H1 (cell line): ENCODE results near the gene NSL1. TPM values are rescaled to one million over a fixed set of nuclear protein-coding genes. Genes with fewer than 3 reads are reported as not detected.

ENCODE experiments used
- CTCF ChIA-PET: fragments of 300-600 bp; sonication (Branson Sonifier 250); formaldehyde crosslinking; loops from one replicate; lab custom pipeline; 2021; ENCODE audit not compliant: partially characterized antibody; lab: Charles Lee
- POLR2A ChIA-PET: fragments of 300-600 bp; sonication (Branson Sonifier 250); formaldehyde crosslinking; loops from one replicate; lab custom pipeline; 2021; ENCODE audit warnings: inconsistent platforms; ENCODE audit not compliant: partially characterized antibody; lab: Charles Lee
- DNase-seq, 2 experiments: peaks; one replicate each; pipeline versions ENCODE4 v3.0.0 to v3.0.0-alpha.2; 2010 to 2022; ENCODE audit warnings: low spot score in 2 of 2, low read depth in 1 of 2, mixed read lengths in 1 of 2
- FAIRE-seq: peaks from 2 replicates; lab custom pipeline; 2011; peaks lifted over from hg19 to GRCh38; lab: Jason Lieb, UNC
- H2AFZ ChIP-seq: 2 replicates; pipeline ENCODE4 v1.8.1; 2012; ENCODE audit warnings: low read length, inconsistent platforms
- H2AK5ac ChIP-seq: 2 replicates; pipeline ENCODE4 v1.6.1; 2013; ENCODE audit warnings: low read depth, low read length
- H2BK120ac ChIP-seq: replicated peaks from 2 replicates; pipeline ENCODE3; 2013; ENCODE audit warnings: low read depth, low read length, inconsistent platforms
- H2BK12ac ChIP-seq: 2 replicates; pipeline ENCODE4 v1.6.1; 2013; ENCODE audit warnings: low read depth, low read length
- H2BK15ac ChIP-seq: 2 replicates; pipeline ENCODE4 v1.6.1; 2013; ENCODE audit warnings: low read length
- H2BK20ac ChIP-seq: 2 replicates; pipeline ENCODE4 v1.6.1; 2013; ENCODE audit warnings: low read length
- H2BK5ac ChIP-seq: 2 replicates; pipeline ENCODE4 v1.6.1; 2013; ENCODE audit warnings: low read depth, low read length
- H3K14ac ChIP-seq: 2 replicates; pipeline ENCODE4 v1.6.1; 2013; ENCODE audit warnings: inconsistent platforms; ENCODE audit not compliant: insufficient read length
- H3K18ac ChIP-seq: 2 replicates; pipeline ENCODE4 v1.6.1; 2013; ENCODE audit warnings: low read length; ENCODE audit errors: extremely low read depth
- H3K23ac ChIP-seq: 2 replicates; pipeline ENCODE4 v1.6.1; 2013; ENCODE audit warnings: inconsistent platforms; ENCODE audit not compliant: insufficient read length
- H3K23me2 ChIP-seq: 2 replicates; pipeline ENCODE4 v1.6.1; 2013; ENCODE audit warnings: low read depth, low read length
- H3K27ac ChIP-seq: 2 replicates; pipeline ENCODE4 v1.6.1; 2011; ENCODE audit warnings: low read depth, low read length, inconsistent platforms
- H3K27me3 ChIP-seq, 4 experiments: replicated peaks in 1 of 4; 1 replicate in 1 of 4; 2 replicates in 3 of 4; pipeline versions ENCODE4 v1.6.1 to v1.8.1; 2011 to 2013; ENCODE audit warnings: low read length in 3 of 4, mild to moderate bottlenecking in 3 of 4, inconsistent platforms in 2 of 4, mixed read lengths in 2 of 4, moderate library complexity in 1 of 4; ENCODE audit not compliant: control insufficient read depth in 3 of 4, insufficient read depth in 3 of 4; ENCODE audit errors: extremely low read depth in 1 of 4
- H3K36me3 ChIP-seq, 4 experiments: 2 replicates each; pipeline versions ENCODE4 v1.6.1 to v1.8.1; 2011 to 2013; ENCODE audit warnings: mild to moderate bottlenecking in 4 of 4, low read length in 3 of 4, moderate library complexity in 2 of 4, control low read depth in 1 of 4, inconsistent platforms in 1 of 4; ENCODE audit not compliant: insufficient read depth in 4 of 4, control insufficient read depth in 2 of 4
- H3K4ac ChIP-seq: replicated peaks from 2 replicates; pipeline ENCODE3; 2013; ENCODE audit warnings: low read length, low read depth, mixed read lengths, inconsistent platforms; ENCODE audit not compliant: insufficient read length
- H3K4me1 ChIP-seq, 4 experiments: replicated peaks in 1 of 4; 1 replicate in 1 of 4; 2 replicates in 3 of 4; pipeline versions ENCODE4 v1.6.1 to v1.8.1; 2011 to 2013; ENCODE audit warnings: low read length in 3 of 4, inconsistent platforms in 2 of 4, mixed read lengths in 1 of 4; ENCODE audit not compliant: insufficient read depth in 4 of 4, control insufficient read depth in 3 of 4
- H3K4me2 ChIP-seq, 2 experiments: 2 replicates each; pipeline versions ENCODE4 v1.6.1 to v1.8.1; 2011 to 2013; ENCODE audit warnings: low read depth in 2 of 2, low read length in 2 of 2, control low read depth in 1 of 2, inconsistent platforms in 1 of 2, mild to moderate bottlenecking in 1 of 2; ENCODE audit not compliant: insufficient read depth in 1 of 2
- H3K4me3 ChIP-seq, 4 experiments: fragments of 200-600, 300-600 bp in 1 of 4; sonication (generic), shearing (Covaris generic), sonication (Bioruptor Twin) in 1 of 4; 2 replicates each; pipeline versions ENCODE4 v1.5.1 to v1.8.1; 2011 to 2016; ENCODE audit warnings: low read length in 4 of 4, low read depth in 3 of 4, control low read depth in 2 of 4, inconsistent platforms in 2 of 4, mild to moderate bottlenecking in 2 of 4, mixed read lengths in 1 of 4, moderate library complexity in 1 of 4; ENCODE audit not compliant: insufficient read depth in 2 of 4; ENCODE audit errors: extremely low read depth in 1 of 4
- H3K56ac ChIP-seq: replicated peaks from 2 replicates; pipeline ENCODE3; 2013; ENCODE audit warnings: low read depth, mild to moderate bottlenecking, mixed read lengths, low read length, inconsistent platforms; ENCODE audit not compliant: insufficient read length
- H3K79me1 ChIP-seq: 2 replicates; pipeline ENCODE4 v1.6.1; 2013; ENCODE audit warnings: low read depth, low read length, control low read depth
- H3K79me2 ChIP-seq, 2 experiments: 2 replicates each; pipeline versions ENCODE4 v1.6.1 to v1.8.1; 2012 to 2013; ENCODE audit warnings: low read length in 2 of 2, mild to moderate bottlenecking in 2 of 2, inconsistent platforms in 1 of 2; ENCODE audit not compliant: insufficient read depth in 2 of 2, control insufficient read depth in 1 of 2
- H3K9ac ChIP-seq, 4 experiments: replicated peaks in 1 of 4; 1 replicate in 1 of 4; 2 replicates in 3 of 4; pipeline versions ENCODE4 v1.6.1 to v1.8.1; 2011 to 2013; ENCODE audit warnings: low read depth in 3 of 4, low read length in 3 of 4, control low read depth in 2 of 4, mild to moderate bottlenecking in 2 of 4, moderate library complexity in 2 of 4, inconsistent platforms in 1 of 4; ENCODE audit errors: extremely low read depth in 1 of 4
- H3K9me3 ChIP-seq, 2 experiments: 2 replicates each; pipeline versions ENCODE4 v1.6.1 to v1.8.1; 2012 to 2013; ENCODE audit warnings: mild to moderate bottlenecking in 2 of 2, moderate library complexity in 2 of 2, control low read depth in 1 of 2, inconsistent platforms in 1 of 2, low read depth in 1 of 2, low read length in 1 of 2, mixed read lengths in 1 of 2; ENCODE audit not compliant: insufficient read depth in 2 of 2
- H4K20me1 ChIP-seq, 2 experiments: replicated peaks in 1 of 2; 2 replicates each; pipeline versions ENCODE3 to v1.8.1; 2011 to 2013; ENCODE audit warnings: inconsistent platforms in 2 of 2, low read length in 2 of 2, mild to moderate bottlenecking in 1 of 2; ENCODE audit not compliant: insufficient read depth in 2 of 2, control insufficient read depth in 1 of 2
- H4K5ac ChIP-seq: 2 replicates; pipeline ENCODE4 v1.6.1; 2013; ENCODE audit warnings: low read length, low read depth, mixed read lengths, inconsistent platforms; ENCODE audit not compliant: insufficient read length
- H4K8ac ChIP-seq: 2 replicates; pipeline ENCODE4 v1.8.0; 2013; ENCODE audit warnings: mild to moderate bottlenecking, moderate library complexity, low read length, inconsistent platforms; ENCODE audit not compliant: insufficient read depth; ENCODE audit errors: extremely low read depth
- H4K91ac ChIP-seq: replicated peaks from 2 replicates; pipeline ENCODE3; 2013; ENCODE audit warnings: low read length, mixed read lengths, inconsistent platforms; ENCODE audit not compliant: insufficient read length
- CBX5 ChIP-seq: fragments of 300-800, 300-1000 bp; sonication (generic); IDR thresholded peaks from 2 replicates; pipeline ENCODE4 v1.7.1; 2016; ENCODE audit warnings: antibody characterized with exemption, low read length, low read depth
- CHD1 ChIP-seq: IDR thresholded peaks from 2 replicates; pipeline ENCODE4 v1.6.1; 2012; ENCODE audit warnings: low read depth, low read length, improper control_type of control experiment
- CTBP2 ChIP-seq: IDR thresholded peaks from 2 replicates; pipeline ENCODE4 v1.7.0; 2011; ENCODE audit warnings: borderline replicate concordance, mild to moderate bottlenecking, moderate library complexity, mixed read lengths, low read length; ENCODE audit not compliant: insufficient read depth, insufficient read length
- FOSL1 ChIP-seq: IDR thresholded peaks from 2 replicates; pipeline ENCODE4 v1.6.1; 2011; ENCODE audit warnings: mild to moderate bottlenecking, low read depth, low read length, moderate library complexity; ENCODE audit not compliant: insufficient read depth
- GABPA ChIP-seq: IDR thresholded peaks from 2 replicates; pipeline ENCODE4 v1.6.1; 2011; ENCODE audit warnings: mild to moderate bottlenecking, low read length, moderate library complexity, borderline replicate concordance; ENCODE audit not compliant: insufficient read depth
- MAX ChIP-seq: IDR thresholded peaks from 2 replicates; pipeline ENCODE4 v1.6.1; 2012; ENCODE audit warnings: inconsistent platforms
- SP4 ChIP-seq: IDR thresholded peaks from 2 replicates; pipeline ENCODE4 v1.6.1; 2012; ENCODE audit warnings: low read length, inconsistent platforms
- ZNF274 ChIP-seq: IDR thresholded peaks from 2 replicates; pipeline ENCODE4 v1.7.0; 2012; ENCODE audit warnings: low read length, borderline replicate concordance; ENCODE audit errors: extremely low read depth
- WGBS, 2 experiments: shearing (Covaris generic) in 1 of 2; methylation state at CpG; one replicate each; pipeline versions ENCODE4 v1.1.6 to v1.1.7; 2013 to 2015; ENCODE audit warnings: low lambda C conversion rate in 2 of 2, mixed read lengths in 2 of 2, inconsistent platforms in 1 of 2, low coverage in 1 of 2, missing lambda C conversion rate in 1 of 2; ENCODE audit not compliant: insufficient replicate concordance in 2 of 2, insufficient coverage in 1 of 2, insufficient read length in 1 of 2; ENCODE audit errors: extremely low coverage in 1 of 2, missing lambda C conversion rate in 1 of 2; 5-methylcytosine and 5-hydroxymethylcytosine counted together
- polyA plus RNA-seq, 7 experiments: library from polyadenylated mRNA; depleted of rRNA in 3 of 7; stranded (reverse) in 5 of 7; unstranded in 2 of 7; fragments of >200 nt in 5 of 7; fragments of 200-250 nt in 2 of 7; gene quantifications; 1 replicate in 5 of 7; 2 replicates in 1 of 7; 4 replicates in 1 of 7; pipeline versions ENCODE4 v1.2.1 to v1.2.3, GENCODE V29; 2011 to 2013; ENCODE audit warnings: missing spikeins in 2 of 7, mixed read lengths in 2 of 7
- total RNA-seq: library from RNA; stranded (reverse); fragmentation: NEBNext Ultra II Directional; extraction: Animal tissue kit (Norgen Biotek cat#: 25700); gene quantifications from 2 replicates; pipeline ENCODE4 v1.2.1, GENCODE V29; 2021
- TF ChIP-seq, protein P1 (sequence below): IDR thresholded peaks from 2 replicates; pipeline ENCODE4 v1.6.1; 2012; ENCODE audit warnings: low read length, inconsistent platforms
- TF ChIP-seq, protein P2 (sequence below): IDR thresholded peaks from 2 replicates; pipeline ENCODE4 v1.6.1; 2011; ENCODE audit warnings: low read length, improper control_type of control experiment

NSL1 gene
- total and polyA plus RNA-seq, 2 of the 8 experiments (the other 6 are each of a cell fraction or from before 2014, with no cell fraction given), result 25.4 to 51.7 TPM

- H3K18ac ChIP-seq, result no peak overlapping the region
- no peaks in the 10 kb centered on the region for H3K36me3 ChIP-seq
- TF ChIP-seq FOSL1 (no peak), CTBP2 (no peak), SP4 (no peak), CHD1 (no peak), GABPA (no peak), CBX5 (no peak), MAX (no peak), ZNF274 (no peak)
- TF ChIP-seq, protein P1, sequence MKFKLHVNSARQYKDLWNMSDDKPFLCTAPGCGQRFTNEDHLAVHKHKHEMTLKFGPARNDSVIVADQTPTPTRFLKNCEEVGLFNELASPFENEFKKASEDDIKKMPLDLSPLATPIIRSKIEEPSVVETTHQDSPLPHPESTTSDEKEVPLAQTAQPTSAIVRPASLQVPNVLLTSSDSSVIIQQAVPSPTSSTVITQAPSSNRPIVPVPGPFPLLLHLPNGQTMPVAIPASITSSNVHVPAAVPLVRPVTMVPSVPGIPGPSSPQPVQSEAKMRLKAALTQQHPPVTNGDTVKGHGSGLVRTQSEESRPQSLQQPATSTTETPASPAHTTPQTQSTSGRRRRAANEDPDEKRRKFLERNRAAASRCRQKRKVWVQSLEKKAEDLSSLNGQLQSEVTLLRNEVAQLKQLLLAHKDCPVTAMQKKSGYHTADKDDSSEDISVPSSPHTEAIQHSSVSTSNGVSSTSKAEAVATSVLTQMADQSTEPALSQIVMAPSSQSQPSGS, result no peak
- TF ChIP-seq, protein P2, sequence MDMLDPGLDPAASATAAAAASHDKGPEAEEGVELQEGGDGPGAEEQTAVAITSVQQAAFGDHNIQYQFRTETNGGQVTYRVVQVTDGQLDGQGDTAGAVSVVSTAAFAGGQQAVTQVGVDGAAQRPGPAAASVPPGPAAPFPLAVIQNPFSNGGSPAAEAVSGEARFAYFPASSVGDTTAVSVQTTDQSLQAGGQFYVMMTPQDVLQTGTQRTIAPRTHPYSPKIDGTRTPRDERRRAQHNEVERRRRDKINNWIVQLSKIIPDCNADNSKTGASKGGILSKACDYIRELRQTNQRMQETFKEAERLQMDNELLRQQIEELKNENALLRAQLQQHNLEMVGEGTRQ, result no peak
These were observed 106.1 kb downstream of the NSL1 start for GRCh38 chr1:212685429-212685828.

More at GRCh38 chr1:212685429-212685828, 106.1 kb downstream of the NSL1 start:
- Histone ChIP-seq H2BK15ac (no peak overlapping the region), H4K91ac (no peak overlapping the region), H3K4me2 (no peak overlapping the region), H2BK120ac (no peak overlapping the region), H4K20me1 (peaks cover 0 to 4% of the 10 kb centered on the region in 2 experiments), H3K4me1 (peaks cover 0 to 4% (median 1%) of the 10 kb centered on the region in 4 experiments; a peak in 4 of 7 replicates), H3K9ac (no peak overlapping the region), H4K8ac (no peak overlapping the region), H2BK5ac (no peak overlapping the region), H3K79me2 (no peaks in the 10 kb centered on the region), H2AK5ac (no peak overlapping the region), H3K23me2 (peaks cover 5% of the 10 kb centered on the region; the same call in 1 of the 2 replicates), H2BK12ac (no peak overlapping the region), H3K14ac (no peak overlapping the region), H3K4ac (no peak overlapping the region), H3K23ac (no peak overlapping the region), H3K27me3 (peaks cover 0 to 2% (median 0%) of the 10 kb centered on the region in 4 experiments; a peak in 1 of 7 replicates), H2AFZ (no peak overlapping the region), H3K9me3 (no peaks in the 10 kb centered on the region), H4K5ac (no peak overlapping the region), H3K56ac (no peak overlapping the region), H3K79me1 (no peaks in the 10 kb centered on the region), H3K27ac (no peak overlapping the region), H2BK20ac (no peak overlapping the region), H3K4me3 (no peak overlapping the region)
- DNase-seq (peak in 1 of 2 experiments; percentile 33), FAIRE-seq (no peak)
- ChIA-PET POLR2A (interaction anchor here (1.1 kb wide), 1 partner anchor 77 kb away, joined by 3 read pairs; the partner anchor contains the start of gene ATF3), CTCF (interaction anchor here (1.6 kb wide), 1 partner anchor 8 kb away, joined by 3 read pairs; no protein-coding TSS in a partner anchor)
- 79% methylated on average over 2 of the region's 2 CpGs; no CpG with 5 or more reads in 1 of the 2 experiments for WGBS, 2 experiments
